HG03442 (cell line): ENCODE results near the gene BCL7C.
A peak's percentile ranks its signal among the peaks of the same experiment; 100 is the strongest.
"Not testable (repeated sequence)": the region's sequence is repeated elsewhere in the genome, so short reads cannot be mapped to it uniquely, and the experiment has no call there.

Experiments used
- ATAC-seq: cut with Tn5 transposase; IDR thresholded peaks from one replicate; pipeline ENCODE4 v1.9.1; 2021; ENCODE audit warnings: mild to moderate bottlenecking, moderate library complexity; ENCODE audit not compliant: unreplicated experiment

BCL7C gene

GRCh38 chr16:30870904-30871303 lies 23.0 kb downstream of the BCL7C start:
- no peak for ATAC-seq

GRCh38 chr16:30867747-30868146 lies 26.1 kb downstream of the BCL7C start:
- no peak for ATAC-seq

GRCh38 chr16:30866031-30866430 lies 27.8 kb downstream of the BCL7C start:
- ATAC-seq: no peak

- not testable (repeated sequence) for ATAC-seq
These were observed 30.7 kb downstream of the BCL7C start for GRCh38 chr16:30863178-30863577.

- not testable (repeated sequence) for ATAC-seq
These were observed 33.1 kb downstream of the BCL7C start for GRCh38 chr16:30860729-30861128.

- no peak for ATAC-seq
These were observed 35.0 kb downstream of the BCL7C start for GRCh38 chr16:30858829-30859423.

- no peak for ATAC-seq
These were observed 35.8 kb downstream of the BCL7C start for GRCh38 chr16:30858111-30858495.

GRCh38 chr16:30853758-30854157 lies 40.1 kb downstream of the BCL7C start:
- ATAC-seq: no peak

GRCh38 chr16:30850246-30850645 lies 43.6 kb downstream of the BCL7C start:
- ATAC-seq: no peak

- ATAC-seq: no peak
These were observed 47.1 kb downstream of the BCL7C start for GRCh38 chr16:30846649-30847402.

GRCh38 chr16:30844671-30845449 lies 49.0 kb downstream of the BCL7C start:
- peak; percentile 39 for ATAC-seq

- no peak for ATAC-seq
These were observed 49.6 kb downstream of the BCL7C start for GRCh38 chr16:30844346-30844670.

GRCh38 chr16:30843501-30843900 lies 50.4 kb downstream of the BCL7C start:
- ATAC-seq: no peak

GRCh38 chr16:30842971-30843370 lies 50.9 kb downstream of the BCL7C start:
- ATAC-seq: no peak

GRCh38 chr16:30841332-30841731 lies 52.5 kb downstream of the BCL7C start:
- ATAC-seq: no peak

- no peak for ATAC-seq
These were observed 53.3 kb downstream of the BCL7C start for GRCh38 chr16:30840611-30841010.

- no peak for ATAC-seq
These were observed 54.2 kb downstream of the BCL7C start for GRCh38 chr16:30839523-30840227.

GRCh38 chr16:30838876-30839471 lies 54.9 kb downstream of the BCL7C start:
- ATAC-seq: no peak

- ATAC-seq: no peak
These were observed 56.0 kb downstream of the BCL7C start for GRCh38 chr16:30837904-30838303.
